Measurements from ENCODE around the gene SLC38A10. TPM values are rescaled to one million over a fixed set of nuclear protein-coding genes. Genes with fewer than 3 reads are reported as not detected.

Gene SLC38A10
- polyA plus RNA-seq, 2 donors, result 22.9 to 40.5 TPM

DNA sequence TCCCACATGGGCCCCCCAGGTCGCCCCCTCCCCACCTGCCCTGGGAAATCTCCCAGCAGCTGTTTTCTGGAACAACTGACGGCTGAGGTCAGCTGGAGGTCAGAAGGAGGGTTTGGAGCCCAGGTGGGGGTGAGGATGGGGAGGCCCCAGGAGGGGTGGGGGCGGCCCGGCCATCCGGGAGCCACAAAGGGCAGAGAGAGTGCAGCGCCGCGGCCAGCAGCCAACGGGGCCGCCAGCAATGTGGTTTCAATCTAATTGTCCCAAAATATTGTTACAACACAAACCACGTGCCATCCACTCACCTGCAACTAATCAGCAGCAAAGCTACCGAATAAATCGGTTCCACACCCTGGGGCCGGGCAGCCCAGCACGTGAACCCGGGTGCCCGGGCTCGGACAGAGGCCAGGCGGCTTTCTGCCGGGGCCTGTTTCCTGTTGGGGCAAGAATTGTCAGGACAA lies 28.3 kb upstream of the SLC38A10 start:
- 49 to 60% methylated on average over 20 of the region's 20 CpGs for WGBS, 2 donors
- no peaks in the 10 kb centered on the region for H3K27me3 ChIP-seq (ENCODE audit: control insufficient read depth in 1 of 2, insufficient read depth in 2 of 2, low read length in 2 of 2)
- H3K4me1 ChIP-seq (ENCODE audit: control insufficient read depth in 2 of 2, insufficient read depth in 2 of 2, low read length in 1 of 2), result peaks cover 3 to 13% of the 10 kb centered on the region in 2 donors
- H3K27ac ChIP-seq (ENCODE audit: low read depth in 2 of 2, low read length in 1 of 2), result no peak overlapping the region
- H3K9me3 ChIP-seq (ENCODE audit: control insufficient read depth in 2 of 2, insufficient read depth in 1 of 2, low read depth in 1 of 2, low read length in 1 of 2), result peaks cover 0 to 2% of the 10 kb centered on the region in 2 donors
- H3K4me3 ChIP-seq (ENCODE audit: low read depth in 1 of 2, low read length in 2 of 2), result no peak overlapping the region
- H3K36me3 ChIP-seq (ENCODE audit: control insufficient read depth in 2 of 2, insufficient read depth in 2 of 2, low read length in 1 of 2), result no peaks in the 10 kb centered on the region

DNA sequence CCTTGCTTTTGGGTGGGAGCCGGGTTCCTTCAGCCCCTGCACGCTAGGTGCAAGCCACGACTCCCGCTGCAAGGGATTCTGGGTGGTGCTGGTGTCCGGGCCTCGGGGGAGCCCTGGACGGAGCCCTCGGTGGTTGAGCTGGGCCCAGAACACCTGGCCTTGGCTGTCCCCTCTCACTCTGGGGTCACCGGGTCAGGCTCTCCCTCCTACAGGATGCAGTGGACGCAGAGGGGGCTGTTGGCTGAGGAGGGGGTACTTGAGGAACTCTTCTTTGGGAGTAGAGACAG lies 27.9 kb upstream of the SLC38A10 start:
- H3K4me3 ChIP-seq (ENCODE audit: low read depth in 1 of 2, low read length in 2 of 2), result no peak overlapping the region
- 79 to 80% methylated on average over 10 of the region's 10 CpGs for WGBS, 2 donors
- no peak overlapping the region for H3K27ac ChIP-seq (ENCODE audit: low read depth in 2 of 2, low read length in 1 of 2)
- H3K9me3 ChIP-seq (ENCODE audit: control insufficient read depth in 2 of 2, insufficient read depth in 1 of 2, low read depth in 1 of 2, low read length in 1 of 2), result peaks cover 0 to 2% of the 10 kb centered on the region in 2 donors
- peaks cover 0 to 9% of the 10 kb centered on the region in 2 donors for H3K4me1 ChIP-seq (ENCODE audit: control insufficient read depth in 2 of 2, insufficient read depth in 2 of 2, low read length in 1 of 2)
- no peaks in the 10 kb centered on the region for H3K36me3 ChIP-seq (ENCODE audit: control insufficient read depth in 2 of 2, insufficient read depth in 2 of 2, low read length in 1 of 2)
- H3K27me3 ChIP-seq (ENCODE audit: control insufficient read depth in 1 of 2, insufficient read depth in 2 of 2, low read length in 2 of 2), result no peaks in the 10 kb centered on the region

GRCh38 chr17:81322271-81323082 lies 27.4 kb upstream of the SLC38A10 start:
- Histone ChIP-seq H3K27ac (ENCODE audit: low read depth in 2 of 2, low read length in 1 of 2) (no peak overlapping the region), H3K4me3 (ENCODE audit: low read depth in 1 of 2, low read length in 2 of 2) (no peak overlapping the region), H3K9me3 (ENCODE audit: control insufficient read depth in 2 of 2, insufficient read depth in 1 of 2, low read depth in 1 of 2, low read length in 1 of 2) (peaks cover 0 to 2% of the 10 kb centered on the region in 2 donors), H3K27me3 (ENCODE audit: control insufficient read depth in 1 of 2, insufficient read depth in 2 of 2, low read length in 2 of 2) (no peaks in the 10 kb centered on the region), H3K4me1 (ENCODE audit: control insufficient read depth in 2 of 2, insufficient read depth in 2 of 2, low read length in 1 of 2) (peaks cover 0 to 7% of the 10 kb centered on the region in 2 donors), H3K36me3 (ENCODE audit: control insufficient read depth in 2 of 2, insufficient read depth in 2 of 2, low read length in 1 of 2) (no peaks in the 10 kb centered on the region)
- WGBS, 2 donors, result 90 to 92% methylated on average over 34 of the region's 34 CpGs

- 66 to 75% methylated on average over 17 of the region's 17 CpGs for WGBS, 2 donors
These were observed 23.0 kb upstream of the SLC38A10 start for GRCh38 chr17:81317961-81318605.

GRCh38 chr17:81317530-81317821 lies 22.4 kb upstream of the SLC38A10 start:
- no peaks in the 10 kb centered on the region for H3K9me3 ChIP-seq (ENCODE audit: control insufficient read depth in 2 of 2, insufficient read depth in 1 of 2, low read depth in 1 of 2, low read length in 1 of 2)
- peaks cover 0 to 8% of the 10 kb centered on the region in 2 donors for H3K4me1 ChIP-seq (ENCODE audit: control insufficient read depth in 2 of 2, insufficient read depth in 2 of 2, low read length in 1 of 2)
- 84% methylated on average over 10 of the region's 10 CpGs for WGBS, 2 donors
- H3K27me3 ChIP-seq (ENCODE audit: control insufficient read depth in 1 of 2, insufficient read depth in 2 of 2, low read length in 2 of 2), result no peaks in the 10 kb centered on the region
- H3K27ac ChIP-seq (ENCODE audit: low read depth in 2 of 2, low read length in 1 of 2), result no peak overlapping the region
- H3K36me3 ChIP-seq (ENCODE audit: control insufficient read depth in 2 of 2, insufficient read depth in 2 of 2, low read length in 1 of 2), result no peaks in the 10 kb centered on the region
- H3K4me3 ChIP-seq (ENCODE audit: low read depth in 1 of 2, low read length in 2 of 2), result no peak overlapping the region

More at GRCh38 chr17:81317961-81318605, 23.0 kb upstream of the SLC38A10 start:
- Histone ChIP-seq H3K9me3 (ENCODE audit: control insufficient read depth in 2 of 2, insufficient read depth in 1 of 2, low read depth in 1 of 2, low read length in 1 of 2) (peaks cover 0 to 2% of the 10 kb centered on the region in 2 donors), H3K36me3 (ENCODE audit: control insufficient read depth in 2 of 2, insufficient read depth in 2 of 2, low read length in 1 of 2) (no peaks in the 10 kb centered on the region), H3K4me3 (ENCODE audit: low read depth in 1 of 2, low read length in 2 of 2) (no peak overlapping the region), H3K4me1 (ENCODE audit: control insufficient read depth in 2 of 2, insufficient read depth in 2 of 2, low read length in 1 of 2) (peaks cover 0 to 12% of the 10 kb centered on the region in 2 donors), H3K27ac (ENCODE audit: low read depth in 2 of 2, low read length in 1 of 2) (no peak overlapping the region), H3K27me3 (ENCODE audit: control insufficient read depth in 1 of 2, insufficient read depth in 2 of 2, low read length in 2 of 2) (no peaks in the 10 kb centered on the region)

- H3K27me3 ChIP-seq (ENCODE audit: control insufficient read depth in 1 of 2, insufficient read depth in 2 of 2, low read length in 2 of 2), result no peaks in the 10 kb centered on the region
- no peak overlapping the region for H3K27ac ChIP-seq (ENCODE audit: low read depth in 2 of 2, low read length in 1 of 2)
- no peaks in the 10 kb centered on the region for H3K9me3 ChIP-seq (ENCODE audit: control insufficient read depth in 2 of 2, insufficient read depth in 1 of 2, low read depth in 1 of 2, low read length in 1 of 2)
- no peaks in the 10 kb centered on the region for H3K36me3 ChIP-seq (ENCODE audit: control insufficient read depth in 2 of 2, insufficient read depth in 2 of 2, low read length in 1 of 2)
- H3K4me3 ChIP-seq (ENCODE audit: low read depth in 1 of 2, low read length in 2 of 2), result no peak overlapping the region
- H3K4me1 ChIP-seq (ENCODE audit: control insufficient read depth in 2 of 2, insufficient read depth in 2 of 2, low read length in 1 of 2), result peaks cover 0 to 8% of the 10 kb centered on the region in 2 donors
- 79 to 83% methylated on average over 20 of the region's 20 CpGs for WGBS, 2 donors
These were observed 20.8 kb upstream of the SLC38A10 start for GRCh38 chr17:81315885-81316391.

DNA sequence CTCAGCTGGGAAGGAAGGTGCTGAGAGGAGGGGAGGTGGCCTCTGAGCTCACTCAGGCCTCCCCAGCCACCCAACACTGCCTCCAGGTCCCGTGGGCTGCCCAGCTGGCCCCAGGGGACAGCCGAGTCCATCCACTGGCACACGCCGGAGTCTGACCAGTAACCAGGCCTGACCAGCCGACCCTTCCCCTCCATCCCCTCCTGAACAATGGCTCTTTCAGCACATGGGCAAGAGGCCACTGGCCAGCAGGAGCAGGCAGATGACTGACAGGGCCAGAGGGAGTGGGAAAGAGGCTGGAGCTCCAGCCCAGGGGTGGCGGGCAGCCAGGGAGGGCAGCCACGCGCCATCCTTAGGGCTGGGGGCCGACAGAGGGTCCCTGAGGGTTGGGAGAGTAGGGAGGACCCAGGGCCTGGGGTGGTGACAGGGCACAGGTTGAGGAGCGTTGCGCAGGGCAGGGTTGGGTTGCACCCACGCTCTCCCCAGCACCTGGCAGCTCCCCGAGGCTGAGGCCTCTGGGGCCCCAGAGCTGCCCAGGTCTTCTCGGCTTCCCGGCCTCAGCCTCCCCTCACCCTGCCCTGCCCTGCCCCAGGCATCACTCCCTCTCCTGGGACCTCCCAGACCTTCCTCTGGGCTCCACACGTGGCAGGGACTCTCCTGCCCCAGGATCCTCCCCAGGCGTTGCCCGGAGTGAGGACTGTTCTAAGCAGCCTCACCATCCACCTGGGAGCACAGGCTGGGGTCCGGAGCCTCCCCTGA lies 20.2 kb upstream of the SLC38A10 start:
- Histone ChIP-seq H3K27ac (ENCODE audit: low read depth in 2 of 2, low read length in 1 of 2) (no peak overlapping the region), H3K36me3 (ENCODE audit: control insufficient read depth in 2 of 2, insufficient read depth in 2 of 2, low read length in 1 of 2) (no peaks in the 10 kb centered on the region)

GRCh38 chr17:81314398-81315081 lies 19.4 kb upstream of the SLC38A10 start:
- Histone ChIP-seq H3K4me1 (ENCODE audit: control insufficient read depth in 2 of 2, insufficient read depth in 2 of 2, low read length in 1 of 2) (peaks cover 6 to 15% of the 10 kb centered on the region in 2 donors), H3K27me3 (ENCODE audit: control insufficient read depth in 1 of 2, insufficient read depth in 2 of 2, low read length in 2 of 2) (no peaks in the 10 kb centered on the region), H3K36me3 (ENCODE audit: control insufficient read depth in 2 of 2, insufficient read depth in 2 of 2, low read length in 1 of 2) (no peaks in the 10 kb centered on the region), H3K9me3 (ENCODE audit: control insufficient read depth in 2 of 2, insufficient read depth in 1 of 2, low read depth in 1 of 2, low read length in 1 of 2) (no peaks in the 10 kb centered on the region), H3K4me3 (ENCODE audit: low read depth in 1 of 2, low read length in 2 of 2) (no peak overlapping the region), H3K27ac (ENCODE audit: low read depth in 2 of 2, low read length in 1 of 2) (no peak overlapping the region)
- WGBS, 2 donors, result 93% methylated on average over 20 to 21 of the region's 21 CpGs

More for the DNA sequence above, 20.2 kb upstream of the SLC38A10 start:
- H3K27me3 ChIP-seq (ENCODE audit: control insufficient read depth in 1 of 2, insufficient read depth in 2 of 2, low read length in 2 of 2), result no peaks in the 10 kb centered on the region
- peaks cover 0 to 10% of the 10 kb centered on the region in 2 donors for H3K4me1 ChIP-seq (ENCODE audit: control insufficient read depth in 2 of 2, insufficient read depth in 2 of 2, low read length in 1 of 2)
- H3K9me3 ChIP-seq (ENCODE audit: control insufficient read depth in 2 of 2, insufficient read depth in 1 of 2, low read depth in 1 of 2, low read length in 1 of 2), result no peaks in the 10 kb centered on the region
- no peak overlapping the region for H3K4me3 ChIP-seq (ENCODE audit: low read depth in 1 of 2, low read length in 2 of 2)
- 84 to 88% methylated on average over 18 to 19 of the region's 19 CpGs for WGBS, 2 donors

GRCh38 chr17:81313776-81314397 lies 18.8 kb upstream of the SLC38A10 start:
- Histone ChIP-seq H3K4me3 (ENCODE audit: low read depth in 1 of 2, low read length in 2 of 2) (no peak overlapping the region), H3K36me3 (ENCODE audit: control insufficient read depth in 2 of 2, insufficient read depth in 2 of 2, low read length in 1 of 2) (no peaks in the 10 kb centered on the region), H3K4me1 (ENCODE audit: control insufficient read depth in 2 of 2, insufficient read depth in 2 of 2, low read length in 1 of 2) (peaks cover 6 to 18% of the 10 kb centered on the region in 2 donors), H3K9me3 (ENCODE audit: control insufficient read depth in 2 of 2, insufficient read depth in 1 of 2, low read depth in 1 of 2, low read length in 1 of 2) (no peaks in the 10 kb centered on the region), H3K27ac (ENCODE audit: low read depth in 2 of 2, low read length in 1 of 2) (no peak overlapping the region), H3K27me3 (ENCODE audit: control insufficient read depth in 1 of 2, insufficient read depth in 2 of 2, low read length in 2 of 2) (no peaks in the 10 kb centered on the region)
- WGBS, 2 donors, result 87% methylated on average over 17 of the region's 17 CpGs

Data from esophagus (tissue), 2 donors.